GM04504 (cell line): ENCODE measurements around the gene TMTC2.

ENCODE experiments used
- DNase-seq: peaks from one replicate; pipeline ENCODE4 v3.0.0-alpha.2; 2012; ENCODE audit warnings: low read depth

Gene TMTC2

DNA sequence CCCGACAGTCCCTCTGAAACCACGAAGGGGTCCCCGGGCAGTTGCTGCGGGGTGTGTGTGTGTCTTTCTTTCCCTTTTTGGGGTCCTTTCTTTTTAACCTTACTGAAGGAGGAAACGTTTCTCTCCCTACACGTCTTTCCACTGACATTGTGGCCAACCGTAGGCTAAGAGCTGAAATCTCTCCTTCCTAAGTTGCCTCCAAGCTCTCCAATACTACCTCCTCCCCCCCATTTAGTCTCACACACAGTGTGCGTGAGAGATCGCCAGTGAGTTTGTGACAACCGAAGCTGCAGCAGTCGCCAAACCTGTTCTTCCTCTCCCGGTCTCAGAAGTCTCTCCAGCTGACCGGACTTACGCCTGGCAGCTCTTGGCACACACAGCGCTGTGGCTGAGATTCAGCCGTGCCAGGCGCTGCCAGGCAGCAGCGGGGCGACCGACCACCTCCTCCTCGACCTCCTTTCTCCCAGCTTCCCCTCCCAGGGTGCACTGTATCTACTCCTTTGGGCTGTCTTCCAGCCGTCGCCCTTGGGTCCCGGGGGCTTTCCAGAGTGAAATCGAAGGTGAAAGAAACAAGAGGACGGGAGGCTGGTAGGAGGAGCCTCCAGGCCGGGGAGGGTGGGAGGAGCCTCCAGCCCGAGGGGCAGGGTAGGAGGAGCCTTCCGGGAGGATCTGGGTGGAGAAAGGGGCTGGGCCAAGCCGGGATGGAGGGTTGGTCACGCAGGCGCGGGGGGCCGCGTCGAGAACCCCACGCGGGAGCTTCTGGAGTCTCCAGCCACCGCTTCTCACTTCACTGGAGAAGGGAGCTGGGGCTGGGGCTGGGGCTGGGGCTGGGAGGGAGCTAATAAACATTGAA, at the start of gene TMTC2:
Gene TMTC2 (plus strand): TSS at position 739 of the 853 bp plus-strand sequence.
- peak; percentile 74 for DNase-seq

DNA sequence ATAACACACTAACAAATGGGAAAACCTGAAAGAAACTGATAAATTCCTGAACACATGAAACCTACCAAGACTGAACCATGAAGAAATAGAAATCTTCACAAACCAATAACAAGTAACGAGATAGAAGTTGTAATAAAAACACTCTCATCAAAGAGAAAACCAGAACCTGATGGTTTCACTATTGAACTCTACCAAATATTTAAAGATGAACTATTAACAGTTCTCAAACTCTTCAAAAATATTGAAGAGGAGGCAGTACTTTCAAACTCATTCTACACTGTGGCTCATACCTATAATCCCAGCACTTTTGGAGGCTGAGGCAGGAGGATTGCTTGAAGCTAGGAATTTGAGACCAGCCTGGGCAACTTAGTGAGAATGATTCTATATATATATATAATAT, 48.4 kb upstream of the TMTC2 start:
- DNase-seq: no peak

DNA sequence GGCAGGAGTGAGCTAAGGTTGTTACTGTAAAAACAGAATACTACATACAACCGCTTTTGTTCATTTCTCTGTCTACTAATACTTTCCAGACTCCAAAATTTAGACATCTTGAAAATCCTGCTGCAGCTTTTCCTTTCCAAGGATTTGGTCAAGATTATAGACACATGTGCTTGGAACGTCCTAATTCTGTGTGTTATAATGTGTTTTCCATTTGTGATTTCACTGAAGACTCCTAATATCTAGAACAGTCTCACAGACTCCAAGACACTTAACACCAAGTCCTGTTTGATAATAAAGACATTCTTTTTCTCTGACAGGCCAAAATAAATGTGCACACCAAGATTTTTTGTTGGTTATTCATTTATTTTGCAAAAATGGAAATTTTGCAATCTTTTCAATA, 41.8 kb upstream of the TMTC2 start:
- DNase-seq: no peak

- no peak for DNase-seq
Observed at GRCh38 chr12:82645414-82645813, 41.3 kb upstream of the TMTC2 start.

GRCh38 chr12:82647853-82648252, 38.9 kb upstream of the TMTC2 start:
- DNase-seq: no peak

DNA sequence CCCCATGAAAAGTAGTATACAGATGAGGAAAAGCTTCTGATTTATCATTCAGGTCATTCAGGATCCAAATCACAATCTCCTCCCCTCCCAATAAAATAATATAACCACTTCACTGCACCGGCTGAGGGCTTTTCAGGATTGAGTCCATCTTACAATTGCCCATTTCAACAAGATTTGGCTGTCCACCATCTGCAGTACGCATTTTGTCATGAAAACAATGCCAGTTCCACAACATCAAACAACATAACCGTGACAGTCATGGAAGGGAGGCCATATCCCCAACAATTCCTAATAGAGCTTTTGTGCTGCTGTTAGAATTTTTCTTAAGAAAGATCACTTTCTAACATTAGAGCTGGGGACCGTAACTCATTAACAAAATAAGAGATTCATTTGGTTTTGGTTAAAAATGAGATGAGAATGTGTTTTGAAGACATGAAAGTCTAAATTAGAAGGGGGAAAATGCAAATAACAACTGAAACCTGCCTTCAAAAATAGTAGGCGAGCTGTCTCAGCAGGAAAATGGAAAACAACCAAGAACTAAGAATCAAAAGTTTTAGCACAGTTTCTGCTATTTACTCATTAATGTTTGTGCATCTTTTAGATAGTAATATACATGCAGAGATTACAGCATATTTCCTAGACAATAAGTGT, 38.3 kb upstream of the TMTC2 start:
- no peak for DNase-seq

GRCh38 chr12:82650627-82651337, 35.9 kb upstream of the TMTC2 start:
- no peak for DNase-seq

- DNase-seq: no peak
Observed at GRCh38 chr12:82651489-82651888, 35.2 kb upstream of the TMTC2 start.

GRCh38 chr12:82652071-82652470, 34.6 kb upstream of the TMTC2 start:
- DNase-seq: no peak

- DNase-seq: no peak
Observed at GRCh38 chr12:82655751-82656150, 31.0 kb upstream of the TMTC2 start.

DNA sequence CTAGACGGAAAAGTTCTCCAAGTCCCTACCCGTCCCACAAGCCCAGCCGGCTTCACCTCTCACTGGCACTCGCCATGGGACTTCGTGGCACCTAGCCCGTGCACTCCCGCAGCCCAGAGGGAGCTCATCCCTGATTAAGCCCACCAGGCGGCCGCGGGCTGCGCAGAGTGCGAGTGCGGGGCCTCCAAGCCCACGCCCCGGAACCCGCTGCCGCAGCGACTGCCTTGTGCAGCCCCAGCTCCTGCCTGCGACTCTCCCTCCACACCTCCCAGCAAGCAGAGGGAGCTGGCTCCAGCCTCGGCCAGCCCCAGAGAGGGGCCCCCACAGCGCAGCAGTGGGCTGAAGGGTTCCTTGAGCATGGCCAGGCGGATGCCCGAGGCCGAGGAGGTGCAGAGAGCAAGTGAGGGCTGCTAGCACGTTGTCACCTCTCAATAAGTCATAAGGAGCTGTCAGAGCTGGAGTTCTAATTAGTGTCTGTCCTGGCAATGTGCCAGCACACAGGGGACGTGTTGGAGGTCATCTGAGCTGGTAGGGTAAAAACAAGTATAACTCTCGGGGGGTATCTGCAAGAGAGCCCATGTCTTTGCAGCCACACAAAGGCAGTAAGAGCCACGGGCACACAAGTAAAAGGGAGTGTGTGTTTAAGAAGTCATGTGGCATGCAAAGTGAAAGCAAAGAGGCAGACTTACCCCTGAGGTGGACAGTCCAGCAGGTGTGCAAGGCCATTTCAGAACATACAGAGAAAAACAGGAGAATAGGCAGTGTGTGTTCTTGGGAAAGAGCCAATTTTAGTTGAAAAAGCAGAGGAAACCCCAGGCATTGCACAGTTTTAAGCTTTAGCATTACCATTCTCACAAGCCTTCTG, 27.1 kb upstream of the TMTC2 start:
- DNase-seq: no peak

DNA sequence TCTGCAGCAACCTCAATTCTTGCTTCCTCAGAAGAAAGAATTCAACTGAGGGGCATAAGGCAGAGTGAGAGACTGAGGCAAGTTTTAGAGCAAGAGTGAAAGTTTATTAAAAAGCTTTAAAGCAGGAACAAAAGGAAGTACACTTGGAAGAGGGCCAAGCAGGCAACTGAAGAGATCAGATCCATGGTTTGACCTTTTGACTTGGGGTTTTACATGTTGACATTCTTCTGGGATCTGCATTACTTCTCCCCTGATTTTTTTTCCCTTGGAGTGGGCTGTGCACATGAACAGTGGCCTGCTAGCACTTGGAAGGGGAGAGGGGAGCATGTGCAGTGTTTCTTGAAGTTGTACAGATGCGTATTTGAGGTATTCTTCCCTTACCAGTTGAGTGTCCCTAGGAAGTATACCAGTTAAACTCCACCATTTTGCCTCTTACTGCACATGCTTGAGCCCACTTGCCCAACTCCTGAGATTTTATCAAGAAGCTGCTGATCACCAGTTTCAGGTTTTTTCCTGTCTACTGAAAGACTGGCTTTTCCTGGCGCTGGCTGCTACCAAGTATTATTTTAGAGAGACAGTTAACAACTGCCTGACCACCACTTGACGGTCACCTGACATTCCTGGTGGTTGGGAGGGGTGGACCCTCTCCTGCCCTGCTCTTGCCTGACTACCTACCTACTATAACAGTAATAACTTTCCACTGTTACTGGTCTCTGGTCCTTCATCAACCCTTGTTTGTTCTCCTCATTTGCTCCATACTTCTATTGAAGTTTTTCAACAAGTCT, 26.0 kb upstream of the TMTC2 start:
- no peak for DNase-seq

- DNase-seq: no peak
Observed at GRCh38 chr12:82663893-82664292, 22.8 kb upstream of the TMTC2 start.

- DNase-seq: no peak
Observed at GRCh38 chr12:82665142-82665923, 21.4 kb upstream of the TMTC2 start.

DNA sequence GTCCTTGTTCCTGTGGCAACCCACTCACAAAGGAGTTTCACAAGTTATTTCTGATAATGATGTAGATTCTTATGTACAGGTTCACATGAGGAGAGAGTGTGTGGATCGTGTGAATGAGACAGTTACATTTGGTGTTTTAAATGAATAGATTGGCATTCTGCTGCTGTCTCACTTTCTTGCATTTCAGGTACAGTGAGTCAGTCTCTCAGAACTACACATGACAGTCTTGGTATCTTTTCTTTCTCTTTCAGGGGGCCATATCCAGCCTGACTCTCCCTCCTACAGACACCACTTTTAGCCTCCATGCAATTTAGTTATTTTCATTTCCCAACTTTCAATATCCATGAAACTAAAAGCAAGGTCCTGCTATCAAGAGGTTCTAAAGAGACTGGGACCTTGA, 19.9 kb upstream of the TMTC2 start:
- no peak for DNase-seq

DNA sequence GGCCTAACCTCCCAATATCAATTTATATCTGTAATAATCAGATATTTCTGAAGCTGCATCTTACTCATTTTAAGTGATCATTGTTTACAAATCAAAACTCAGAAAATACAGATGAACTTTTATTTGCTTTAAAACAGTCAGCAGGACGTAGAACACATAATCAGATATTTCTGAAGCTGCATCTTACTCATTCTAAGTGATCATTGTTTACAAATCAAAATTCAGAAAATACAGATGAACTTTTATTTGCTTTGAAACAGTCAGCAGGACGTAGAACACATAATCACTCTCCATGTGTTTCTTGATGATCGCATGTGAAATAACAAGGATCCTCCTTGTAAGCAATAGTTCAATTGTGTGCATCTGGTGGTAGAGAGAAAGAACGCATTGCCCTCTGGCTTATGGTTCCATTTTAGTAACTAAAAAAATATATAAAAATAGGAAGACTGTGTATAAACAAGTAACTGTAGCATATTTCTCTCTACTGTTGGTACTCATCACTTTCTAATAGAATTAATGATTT, 15.0 kb upstream of the TMTC2 start:
- no peak for DNase-seq

DNA sequence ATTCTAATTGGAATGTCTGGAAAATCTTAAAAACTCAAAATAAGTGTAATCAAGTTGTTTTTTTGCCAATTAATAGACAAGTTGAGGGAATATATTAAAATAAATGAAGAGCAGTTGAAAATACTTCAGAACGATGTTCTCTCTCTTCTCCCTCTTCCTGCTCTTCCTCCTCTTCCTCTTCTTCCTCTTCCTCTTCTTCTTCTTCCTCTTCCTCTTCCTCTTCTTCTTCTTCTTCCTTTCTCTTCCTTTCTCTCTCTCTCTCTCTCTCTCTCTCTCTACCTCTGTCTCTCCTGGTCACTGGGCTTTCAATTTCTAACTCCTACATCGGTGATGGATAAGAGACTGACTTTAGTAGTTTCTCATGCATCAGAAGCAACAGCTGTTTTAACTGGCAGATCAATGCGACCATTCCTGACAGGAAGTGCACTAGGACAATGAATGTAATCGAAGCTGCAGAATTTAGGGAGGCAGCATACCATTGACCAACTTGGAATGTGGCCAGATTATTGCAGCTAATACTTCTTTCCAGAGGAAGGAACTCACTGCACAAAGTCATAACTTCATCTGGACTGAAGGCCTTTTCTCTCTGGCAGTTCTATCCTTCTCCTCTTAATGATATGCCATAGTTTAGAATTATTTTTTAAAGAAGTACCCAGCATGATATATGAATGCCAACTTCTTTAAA, 13.8 kb upstream of the TMTC2 start:
- DNase-seq: no peak

DNA sequence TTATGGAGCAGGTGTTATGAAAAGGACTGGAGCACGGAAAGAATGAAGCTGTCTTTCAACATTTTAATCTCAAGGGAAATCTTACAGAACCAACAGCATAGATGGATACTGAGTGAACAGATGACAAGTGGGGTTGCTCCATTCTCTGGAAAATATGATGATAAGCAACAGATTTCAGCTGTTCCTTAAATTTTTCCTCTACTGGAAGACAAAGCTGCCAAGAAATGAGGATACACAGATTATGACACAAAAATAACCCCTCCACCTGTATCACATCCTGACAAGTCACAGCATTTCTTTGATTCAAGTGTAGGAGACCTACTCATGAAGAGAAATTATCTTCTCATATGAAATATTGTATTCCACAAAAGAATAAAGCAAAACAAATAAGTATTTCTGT, 13.0 kb upstream of the TMTC2 start:
- no peak for DNase-seq

- no peak for DNase-seq
Observed at GRCh38 chr12:82675246-82675645, 11.5 kb upstream of the TMTC2 start.

DNA sequence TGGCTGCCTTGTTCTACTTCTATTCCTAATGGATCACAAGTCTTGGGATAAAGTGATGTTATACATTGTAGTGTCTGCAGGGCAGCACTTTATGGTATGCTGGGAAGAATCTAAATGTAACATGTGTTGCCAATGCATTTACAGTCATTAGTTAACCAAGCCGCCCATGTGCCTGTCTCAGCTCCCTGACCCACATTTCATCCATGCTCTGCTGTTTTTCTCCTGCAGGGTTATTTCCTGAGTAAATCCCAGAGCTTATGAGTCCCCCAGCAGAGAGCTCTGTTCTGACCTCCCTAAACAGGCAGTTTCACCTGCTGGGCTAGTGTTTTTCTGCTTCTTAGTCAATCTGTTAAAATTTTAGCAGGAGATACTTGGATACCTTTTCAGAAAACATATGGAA, 4.4 kb upstream of the TMTC2 start:
- no peak for DNase-seq
